SU-DHL-6 (cell line): ENCODE results near the gene PPP1R14C.

Experiments
- H2AFZ ChIP-seq: fragments of 200-600 bp; sonication (generic); 2 replicates; pipeline ENCODE4 v1.6.1; 2014; ENCODE audit warnings: low read depth, mild to moderate bottlenecking, moderate library complexity, mixed read lengths, antibody characterized with exemption, low read length; ENCODE audit not compliant: severe bottlenecking
- H3F3A ChIP-seq: fragments of 200-600 bp; shearing (Covaris generic); 2 replicates; pipeline ENCODE4 v1.6.0; 2016; ENCODE audit warnings: antibody characterized with exemption, mild to moderate bottlenecking; ENCODE audit not compliant: insufficient read depth
- H3K27ac ChIP-seq: fragments of 200-600 bp; sonication (generic); 2 replicates; pipeline ENCODE4 v1.5.1; 2016; ENCODE audit warnings: low read depth, mild to moderate bottlenecking, low read length, moderate library complexity, mixed read lengths
- H3K27me3 ChIP-seq: fragments of 200-600 bp; sonication (generic), shearing (Covaris generic); 2 replicates; pipeline ENCODE4 v1.6.0; 2014; ENCODE audit warnings: mild to moderate bottlenecking, low read length
- H3K36me3 ChIP-seq: fragments of 200-600 bp; sonication (generic); 2 replicates; pipeline ENCODE4 v1.6.1; 2014; ENCODE audit warnings: mild to moderate bottlenecking, low read length, mixed read lengths
- H3K4me2 ChIP-seq: fragments of 300-600, 200-600 bp; shearing (Covaris generic), sonication (generic); 2 replicates; pipeline ENCODE4 v1.6.0; 2014; ENCODE audit warnings: low read length, low read depth, mild to moderate bottlenecking; ENCODE audit not compliant: poor library complexity, severe bottlenecking
- H3K4me3 ChIP-seq: fragments of 200-600 bp; sonication (generic); 2 replicates; pipeline ENCODE4 v1.5.1; 2014; ENCODE audit warnings: antibody characterized with exemption, low read length, mild to moderate bottlenecking, mixed read lengths; ENCODE audit not compliant: insufficient read depth, poor library complexity, severe bottlenecking
- H3K79me2 ChIP-seq: fragments of 200-600 bp; sonication (generic); 2 replicates; pipeline ENCODE4 v1.6.1; 2014; ENCODE audit warnings: mild to moderate bottlenecking, low read length, moderate library complexity; ENCODE audit not compliant: insufficient read depth
- H3K9ac ChIP-seq: fragments of 200-600 bp; sonication (generic); 2 replicates; pipeline ENCODE4 v1.7.0; 2014; ENCODE audit warnings: mild to moderate bottlenecking, low read length
- H3K9me2 ChIP-seq: fragments of 200-600 bp; sonication (generic); replicated peaks from 2 replicates; pipeline ENCODE4 v1.6.1; 2014; ENCODE audit warnings: low read length; ENCODE audit not compliant: insufficient read depth
- H3K9me3 ChIP-seq: fragments of 200-600 bp; sonication (generic); 2 replicates; pipeline ENCODE4 v1.6.1; 2014; ENCODE audit warnings: low read length, mixed read lengths; ENCODE audit not compliant: insufficient read depth
- H4K20me1 ChIP-seq: fragments of 200-600 bp; sonication (generic); 2 replicates; pipeline ENCODE4 v1.6.1; 2014; ENCODE audit warnings: low read depth, mild to moderate bottlenecking, antibody characterized with exemption, low read length, moderate library complexity, mixed read lengths
- EZH2phosphoT487 ChIP-seq: fragments of 200-600 bp; sonication (generic), shearing (Covaris generic); conservative IDR thresholded peaks from 2 replicates; pipeline ENCODE4 v1.6.1; 2018; ENCODE audit warnings: mild to moderate bottlenecking, antibody characterized with exemption, low read length, moderate library complexity, mixed read lengths
- TF ChIP-seq, protein P1 (sequence below): fragments of 200-600 bp; sonication (generic); IDR thresholded peaks from one replicate; pipeline ENCODE4 v1.5.1; 2017; ENCODE audit warnings: antibody characterized with exemption, mild to moderate bottlenecking, low read length, moderate library complexity; ENCODE audit not compliant: insufficient read depth, poor library complexity, severe bottlenecking

The PPP1R14C gene

DNA sequence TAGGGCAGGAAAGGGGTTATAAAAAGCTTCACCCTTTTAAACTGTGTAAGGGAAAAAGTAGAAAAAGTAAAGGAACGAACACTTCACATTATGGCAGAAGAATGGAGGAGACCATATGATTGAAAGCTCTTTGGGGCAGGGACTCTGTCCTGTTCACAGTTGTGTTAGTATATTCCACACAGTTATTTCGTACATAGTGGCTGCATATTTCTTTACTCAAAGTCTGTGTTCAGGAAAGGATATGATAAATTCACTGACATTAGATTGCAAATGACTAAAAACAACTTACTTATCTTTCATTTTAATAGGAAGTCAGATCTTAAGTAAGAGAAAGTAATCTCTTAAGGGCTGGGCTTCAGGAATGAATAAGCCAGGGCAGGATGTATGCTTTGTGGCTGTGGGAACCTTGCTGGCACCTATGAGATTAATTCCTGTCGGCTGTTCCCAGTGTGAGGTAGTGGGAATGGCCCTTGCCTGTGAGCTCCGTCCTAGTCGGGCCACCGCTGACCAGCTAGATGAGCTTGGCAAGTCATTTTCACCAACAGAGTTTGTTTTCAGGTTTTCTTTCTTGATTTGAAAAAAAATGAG is 11.2 kb downstream of the PPP1R14C start:
- H3K9ac ChIP-seq = no peak overlapping the region

GRCh38 chr6:150156460-150156859 is 13.6 kb downstream of the PPP1R14C start:
- Histone ChIP-seq H3K27ac (no peak overlapping the region), H3K36me3 (no peaks in the 10 kb centered on the region), H3K4me3 (no peak overlapping the region), H4K20me1 (no peaks in the 10 kb centered on the region), H3K9me2 (no peaks in the 10 kb centered on the region), H3K9ac (no peak overlapping the region), H3F3A (no peaks in the 10 kb centered on the region), H2AFZ (no peak overlapping the region), H3K4me2 (no peak overlapping the region), H3K9me3 (no peaks in the 10 kb centered on the region), H3K79me2 (no peaks in the 10 kb centered on the region), H3K27me3 (no peaks in the 10 kb centered on the region)
- TF ChIP-seq, protein P1, sequence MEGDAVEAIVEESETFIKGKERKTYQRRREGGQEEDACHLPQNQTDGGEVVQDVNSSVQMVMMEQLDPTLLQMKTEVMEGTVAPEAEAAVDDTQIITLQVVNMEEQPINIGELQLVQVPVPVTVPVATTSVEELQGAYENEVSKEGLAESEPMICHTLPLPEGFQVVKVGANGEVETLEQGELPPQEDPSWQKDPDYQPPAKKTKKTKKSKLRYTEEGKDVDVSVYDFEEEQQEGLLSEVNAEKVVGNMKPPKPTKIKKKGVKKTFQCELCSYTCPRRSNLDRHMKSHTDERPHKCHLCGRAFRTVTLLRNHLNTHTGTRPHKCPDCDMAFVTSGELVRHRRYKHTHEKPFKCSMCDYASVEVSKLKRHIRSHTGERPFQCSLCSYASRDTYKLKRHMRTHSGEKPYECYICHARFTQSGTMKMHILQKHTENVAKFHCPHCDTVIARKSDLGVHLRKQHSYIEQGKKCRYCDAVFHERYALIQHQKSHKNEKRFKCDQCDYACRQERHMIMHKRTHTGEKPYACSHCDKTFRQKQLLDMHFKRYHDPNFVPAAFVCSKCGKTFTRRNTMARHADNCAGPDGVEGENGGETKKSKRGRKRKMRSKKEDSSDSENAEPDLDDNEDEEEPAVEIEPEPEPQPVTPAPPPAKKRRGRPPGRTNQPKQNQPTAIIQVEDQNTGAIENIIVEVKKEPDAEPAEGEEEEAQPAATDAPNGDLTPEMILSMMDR = no peak
- no peak for TF ChIP-seq EZH2phosphoT487

More for the DNA sequence above, 11.2 kb downstream of the PPP1R14C start:
- no peaks in the 10 kb centered on the region for H3K79me2 ChIP-seq
- no peaks in the 10 kb centered on the region for H3F3A ChIP-seq
- TF ChIP-seq EZH2phosphoT487 = no peak
- TF ChIP-seq, protein P1 = no peak
- no peak overlapping the region for H3K27ac ChIP-seq
- H3K4me2 ChIP-seq = no peak overlapping the region
- H3K27me3 ChIP-seq = no peaks in the 10 kb centered on the region
- H2AFZ ChIP-seq = no peak overlapping the region
- H3K4me3 ChIP-seq = no peak overlapping the region
- no peaks in the 10 kb centered on the region for H3K9me2 ChIP-seq
- no peaks in the 10 kb centered on the region for H3K9me3 ChIP-seq
- H4K20me1 ChIP-seq = no peaks in the 10 kb centered on the region
- no peaks in the 10 kb centered on the region for H3K36me3 ChIP-seq

GRCh38 chr6:150157081-150157480 is 14.2 kb downstream of the PPP1R14C start:
- no peaks in the 10 kb centered on the region for H3K9me2 ChIP-seq
- H3K27ac ChIP-seq = no peak overlapping the region
- no peaks in the 10 kb centered on the region for H3K36me3 ChIP-seq
- no peaks in the 10 kb centered on the region for H3F3A ChIP-seq
- H3K4me3 ChIP-seq = no peak overlapping the region
- no peak for TF ChIP-seq EZH2phosphoT487
- TF ChIP-seq, protein P1 = no peak
- H3K4me2 ChIP-seq = no peak overlapping the region
- no peaks in the 10 kb centered on the region for H3K79me2 ChIP-seq
- no peak overlapping the region for H2AFZ ChIP-seq
- H3K9me3 ChIP-seq = no peaks in the 10 kb centered on the region
- H3K27me3 ChIP-seq = no peaks in the 10 kb centered on the region
- H3K9ac ChIP-seq = no peak overlapping the region
- no peaks in the 10 kb centered on the region for H4K20me1 ChIP-seq
